GM12892 (cell line): ENCODE results near the gene ELK4.

ENCODE experiments used
- POLR2A ChIP-seq: IDR thresholded peaks from 2 replicates; pipeline ENCODE4 v1.6.1; 2011; ENCODE audit warnings: low read depth, low read length, control low read depth
- POLR2AphosphoS5 ChIP-seq: IDR thresholded peaks from 2 replicates; pipeline ENCODE4 v1.6.1; 2011; ENCODE audit warnings: low read depth, low read length, control low read depth
- TAF1 ChIP-seq: IDR thresholded peaks from 2 replicates; pipeline ENCODE4 v1.6.1; 2011; ENCODE audit warnings: low read depth, mild to moderate bottlenecking, control low read depth, low read length, borderline replicate concordance

GRCh38 chr1:205585169-205585834, 46.5 kb downstream of the ELK4 start:
- TF ChIP-seq POLR2A (no peak), POLR2AphosphoS5 (no peak), TAF1 (no peak)
